Upper lobe of left lung (tissue), 6 donors: ENCODE data around the gene OGFR. TPM values are rescaled to one million over a fixed set of nuclear protein-coding genes. Genes with fewer than 3 reads are reported as not detected.

Experiments used
- ATAC-seq, 2 donors: fragments of 200-7000 bp; cut with Tn5 transposase; one replicate each; pipeline ENCODE4 v1.9.1; 2022; ENCODE audit warnings: mild to moderate bottlenecking in 2 of 2, moderate library complexity in 2 of 2; ENCODE audit not compliant: low FRiP score in 2 of 2
- DNase-seq, 2 donors: peaks; one replicate each; pipeline ENCODE4 v3.0.0-alpha.2; 2019 to 2020
- H3K27ac ChIP-seq, 4 donors: fragments of 200-600 bp; sonication (generic); one replicate each; pipeline ENCODE4 v1.5.1; 2016 to 2019
- H3K27me3 ChIP-seq, 4 donors: fragments of 200-600 bp; sonication (generic); one replicate each; pipeline ENCODE4 v1.5.1; 2017 to 2019
- H3K36me3 ChIP-seq, 4 donors: fragments of 200-600 bp; sonication (generic); one replicate each; pipeline ENCODE4 v1.5.1; 2016 to 2019
- H3K4me1 ChIP-seq, 4 donors: fragments of 200-600 bp; sonication (generic); one replicate each; pipeline ENCODE4 v1.5.1; 2018 to 2019
- H3K4me3 ChIP-seq, 4 donors: fragments of 200-600 bp; sonication (generic); one replicate each; pipeline ENCODE4 v1.5.1; 2017 to 2019; ENCODE audit warnings: mild to moderate bottlenecking in 2 of 4, moderate library complexity in 1 of 4
- H3K9me3 ChIP-seq, 4 donors: fragments of 200-600 bp; sonication (generic); one replicate each; pipeline ENCODE4 v1.5.1; 2018 to 2019
- EP300 ChIP-seq, 4 donors: sonication (generic); formaldehyde crosslinking; IDR thresholded peaks; one replicate each; pipeline ENCODE4 v1.5.1; 2017; ENCODE audit warnings: antibody characterized with exemption in 4 of 4, control low read depth in 2 of 4
- POLR2A ChIP-seq, 4 donors: fragments of 450-650 bp; IDR thresholded peaks; one replicate each; pipeline ENCODE4 v1.5.1; 2016 to 2017; ENCODE audit warnings: antibody characterized with exemption in 4 of 4, mild to moderate bottlenecking in 2 of 4
- POLR2AphosphoS5 ChIP-seq, 2 donors: sonication (generic); formaldehyde crosslinking; IDR thresholded peaks; one replicate each; pipeline ENCODE4 v1.5.1; 2017; ENCODE audit warnings: antibody characterized with exemption in 2 of 2
- WGBS, 2 donors: methylation state at CpG; one replicate each; pipeline ENCODE4 v1.1.5; 2017 to 2018; 5-methylcytosine and 5-hydroxymethylcytosine counted together
- total RNA-seq, 6 donors: library from RNA; depleted of rRNA in 4 of 6; stranded (reverse); fragments of >200 nt in 4 of 6; gene quantifications; one replicate each; pipeline versions ENCODE4 v1.1.0 to v1.2.1, GENCODE V29; 2016 to 2021
- TF ChIP-seq, protein P1 (sequence below), 6 experiments: fragments of 450-650 bp in 4 of 6; fragments of 200-600 bp in 2 of 6; sonication (generic) in 2 of 6; IDR thresholded peaks; one replicate each; pipeline ENCODE4 v1.5.1; 2016 to 2019; ENCODE audit warnings: antibody characterized with exemption in 6 of 6
- donor health status: DM: no; HTN: no; CAD: no; lungs with moderate emphysema.
- donor health status: DM: no; HTN: yes; CAD: no; lungs with severe emphysema.

Gene OGFR
- total RNA-seq, 6 donors from 2014 or later = 63.8 to 166 (median 74.9) TPM

DNA sequence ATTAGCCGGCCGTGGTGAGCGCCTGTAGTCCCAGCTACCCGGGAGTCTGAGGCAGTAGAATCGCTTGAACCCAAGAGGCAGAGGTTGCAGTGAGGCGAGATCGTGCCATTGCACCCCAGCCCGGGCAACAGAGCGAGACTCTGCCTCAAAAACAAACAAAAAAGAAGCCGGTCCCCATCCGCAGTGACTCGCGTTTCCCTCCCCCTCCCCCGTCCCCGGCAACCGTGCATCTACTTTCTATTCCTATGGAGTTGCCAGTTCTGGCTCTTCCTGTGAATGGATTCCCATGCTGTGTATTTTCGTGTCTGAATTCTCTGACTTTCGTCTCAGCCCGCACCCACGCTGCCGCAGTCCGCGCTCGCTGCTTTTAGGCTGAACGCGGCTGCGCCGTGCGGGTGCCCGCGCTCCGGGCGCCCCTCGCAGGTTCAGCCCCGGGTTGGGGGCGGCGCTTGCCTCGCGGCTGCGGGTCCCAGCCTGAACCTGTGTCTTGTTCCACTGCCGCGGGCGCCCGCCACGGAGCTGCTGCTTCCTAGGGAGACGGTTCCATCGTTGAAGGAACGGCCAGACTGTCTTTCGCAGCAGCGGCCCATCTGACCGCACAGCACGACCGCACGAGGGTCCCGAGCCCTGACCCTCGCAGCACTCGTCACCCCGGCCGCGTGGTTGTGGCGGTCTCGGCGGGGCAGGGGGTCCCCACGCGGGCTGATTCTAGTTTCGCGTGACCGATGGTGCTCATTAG lies 9.4 kb upstream of the OGFR start:
- DNase-seq = peak; percentile 59 to 93
- peaks cover 8 to 24% (median 17%) of the 10 kb centered on the region in 4 donors for H3K36me3 ChIP-seq
- no peaks in the 10 kb centered on the region for H3K27me3 ChIP-seq
- no peaks in the 10 kb centered on the region for H3K9me3 ChIP-seq
- H3K4me3 ChIP-seq = peak overlapping the region; percentile 67 to 82 (median 80)
- 1% methylated on average over 59 to 60 of the region's 68 CpGs for WGBS, 2 donors
- TF ChIP-seq EP300 (IDR thresholded peaks at IDR 0.05) (no peak), POLR2A (IDR thresholded peaks at IDR 0.05) (peak in 2 of 4 donors; percentile 16 to 34), POLR2AphosphoS5 (IDR thresholded peaks at IDR 0.05) (peak in 1 of 2 donors; percentile 9)
- TF ChIP-seq, protein P1, sequence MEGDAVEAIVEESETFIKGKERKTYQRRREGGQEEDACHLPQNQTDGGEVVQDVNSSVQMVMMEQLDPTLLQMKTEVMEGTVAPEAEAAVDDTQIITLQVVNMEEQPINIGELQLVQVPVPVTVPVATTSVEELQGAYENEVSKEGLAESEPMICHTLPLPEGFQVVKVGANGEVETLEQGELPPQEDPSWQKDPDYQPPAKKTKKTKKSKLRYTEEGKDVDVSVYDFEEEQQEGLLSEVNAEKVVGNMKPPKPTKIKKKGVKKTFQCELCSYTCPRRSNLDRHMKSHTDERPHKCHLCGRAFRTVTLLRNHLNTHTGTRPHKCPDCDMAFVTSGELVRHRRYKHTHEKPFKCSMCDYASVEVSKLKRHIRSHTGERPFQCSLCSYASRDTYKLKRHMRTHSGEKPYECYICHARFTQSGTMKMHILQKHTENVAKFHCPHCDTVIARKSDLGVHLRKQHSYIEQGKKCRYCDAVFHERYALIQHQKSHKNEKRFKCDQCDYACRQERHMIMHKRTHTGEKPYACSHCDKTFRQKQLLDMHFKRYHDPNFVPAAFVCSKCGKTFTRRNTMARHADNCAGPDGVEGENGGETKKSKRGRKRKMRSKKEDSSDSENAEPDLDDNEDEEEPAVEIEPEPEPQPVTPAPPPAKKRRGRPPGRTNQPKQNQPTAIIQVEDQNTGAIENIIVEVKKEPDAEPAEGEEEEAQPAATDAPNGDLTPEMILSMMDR (IDR thresholded peaks at IDR 0.05) = no peak
- H3K27ac ChIP-seq = peak overlapping the region; percentile 92 to 97 (median 94)
- ATAC-seq = peak in 1 of 2 donors; percentile 17
- H3K4me1 ChIP-seq = peaks cover 19 to 40% (median 31%) of the 10 kb centered on the region in 4 donors

DNA sequence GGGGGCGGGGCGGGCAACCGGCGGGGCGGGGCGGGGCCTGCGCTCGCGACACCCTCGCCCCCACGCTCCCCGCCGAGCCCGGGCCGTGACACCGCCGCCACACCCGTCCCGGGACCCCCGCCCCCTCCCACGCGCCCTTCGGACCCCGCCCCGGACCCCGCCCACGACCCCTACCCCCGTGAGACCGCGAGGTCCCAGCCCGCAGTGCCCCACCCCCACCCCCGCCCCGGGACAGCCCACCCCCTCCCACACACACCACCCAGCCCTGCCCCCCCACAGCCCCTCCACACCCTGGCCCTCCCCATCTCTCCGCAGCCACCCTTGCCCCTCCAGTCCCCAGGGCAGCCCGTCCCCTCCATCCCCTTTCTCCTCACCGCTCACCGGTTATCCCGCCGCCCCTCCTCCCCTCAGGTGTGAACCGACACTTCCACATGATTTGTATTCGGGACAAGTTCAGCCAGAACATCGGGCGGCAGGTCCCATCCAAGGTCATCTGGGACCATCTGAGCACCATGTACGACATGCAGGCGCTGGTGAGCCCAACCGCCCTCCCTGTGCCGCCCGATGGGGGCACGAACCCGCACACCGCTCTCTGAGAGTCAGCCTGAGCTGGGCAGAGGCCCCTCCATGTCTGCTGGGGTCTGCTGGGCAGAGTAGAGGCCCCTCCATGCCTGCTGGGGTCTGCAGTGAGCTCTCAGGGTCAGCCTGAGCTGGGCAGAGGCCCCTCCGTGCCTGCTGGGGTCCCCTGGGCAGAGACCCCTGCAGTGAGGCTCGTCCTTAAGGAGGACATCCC lies 7.7 kb upstream of the OGFR start:
- 43 to 45% methylated on average over 11 to 12 of the region's 53 CpGs for WGBS, 2 donors
- Histone ChIP-seq H3K4me1 (peaks cover 15 to 36% (median 27%) of the 10 kb centered on the region in 4 donors), H3K4me3 (peak overlapping the region; percentile 38 to 82 (median 80)), H3K27ac (peak overlapping the region; percentile 81 to 97 (median 94)), H3K9me3 (no peaks in the 10 kb centered on the region), H3K36me3 (peaks cover 8 to 35% (median 23%) of the 10 kb centered on the region in 4 donors), H3K27me3 (no peaks in the 10 kb centered on the region)
- TF ChIP-seq EP300 (IDR thresholded peaks at IDR 0.05) = no peak
- TF ChIP-seq POLR2A (IDR thresholded peaks at IDR 0.05) = no peak
- TF ChIP-seq, protein P1 (IDR thresholded peaks at IDR 0.05) = no peak
- no peak for TF ChIP-seq POLR2AphosphoS5 (IDR thresholded peaks at IDR 0.05)
- ATAC-seq (peak in 1 of 2 donors; percentile 23), DNase-seq (peak in 1 of 2 donors; percentile 73)

DNA sequence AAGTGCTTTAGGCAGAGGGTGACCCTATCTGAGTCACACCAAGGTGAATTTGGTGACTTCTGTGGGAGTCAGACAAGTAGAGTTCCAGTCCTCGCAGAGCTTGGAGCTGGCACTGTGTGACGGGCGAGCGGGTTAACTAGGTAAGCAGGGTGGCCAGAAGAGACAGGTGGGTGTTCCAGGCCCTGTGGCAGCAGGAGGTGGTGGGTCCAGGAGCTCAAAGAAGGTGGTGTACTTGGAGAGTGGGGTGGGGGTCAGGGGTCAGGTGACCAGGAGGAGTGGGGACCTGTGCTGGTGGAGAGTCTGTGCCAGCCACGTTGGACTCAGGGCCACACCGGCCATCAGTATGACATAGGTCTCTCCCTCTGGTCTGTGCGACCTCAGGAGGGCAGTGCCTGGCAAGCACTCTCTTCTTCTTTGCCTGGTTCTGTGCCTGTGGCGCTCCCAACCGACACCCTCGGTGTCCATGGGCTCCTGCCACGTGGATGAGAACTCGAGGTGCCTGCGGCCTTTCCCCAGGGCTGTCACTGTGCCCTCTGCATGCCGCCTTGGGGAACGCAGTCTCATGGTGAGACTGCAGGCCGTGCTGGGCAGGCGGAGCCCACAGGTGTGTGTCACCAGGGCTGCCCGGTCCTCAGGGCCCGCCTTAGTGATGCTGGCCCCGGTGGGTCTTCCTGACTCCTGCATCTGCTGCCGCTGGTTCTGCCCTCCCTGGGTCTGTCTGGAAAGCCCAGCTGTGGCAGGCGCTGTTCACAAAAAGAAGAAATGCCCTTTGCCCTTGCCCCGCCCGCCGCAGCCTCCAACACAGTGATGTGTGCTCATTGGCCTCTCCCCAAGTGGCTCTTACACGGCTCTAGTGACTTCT lies 6.7 kb upstream of the OGFR start:
- no peaks in the 10 kb centered on the region for H3K27me3 ChIP-seq
- H3K4me3 ChIP-seq = no peak overlapping the region
- TF ChIP-seq, protein P1 (IDR thresholded peaks at IDR 0.05) = no peak
- TF ChIP-seq POLR2A (IDR thresholded peaks at IDR 0.05) (no peak), POLR2AphosphoS5 (IDR thresholded peaks at IDR 0.05) (no peak), EP300 (IDR thresholded peaks at IDR 0.05) (no peak)
- no peaks in the 10 kb centered on the region for H3K9me3 ChIP-seq
- H3K27ac ChIP-seq = peak overlapping the region in 1 of 4 donors; percentile 95
- 87 to 89% methylated on average over 20 to 23 of the region's 26 CpGs for WGBS, 2 donors
- H3K4me1 ChIP-seq = peaks cover 15 to 40% (median 27%) of the 10 kb centered on the region in 4 donors
- DNase-seq (peak in 1 of 2 donors; percentile 73), ATAC-seq (no peak)
- peaks cover 8 to 35% (median 23%) of the 10 kb centered on the region in 4 donors for H3K36me3 ChIP-seq

DNA sequence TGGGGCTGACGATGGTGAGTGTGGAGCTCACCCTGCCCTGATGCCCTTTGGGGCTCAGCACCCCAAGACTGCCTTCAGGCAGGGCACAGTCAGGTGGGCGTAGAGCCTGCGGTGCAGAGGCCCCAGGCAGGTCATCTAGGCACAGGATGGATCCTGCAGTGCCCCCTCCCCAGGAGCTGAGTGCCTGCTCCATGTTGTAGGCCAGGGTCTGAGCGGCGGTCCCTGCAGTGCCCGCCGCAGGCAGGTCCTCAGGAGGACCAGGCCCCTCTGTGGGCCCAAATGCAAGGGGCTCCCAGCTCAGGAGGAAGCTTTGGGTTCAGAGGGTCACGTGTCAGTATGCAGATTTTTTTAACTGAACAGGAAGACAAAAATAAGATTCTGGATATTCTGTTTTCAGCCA lies 5.6 kb upstream of the OGFR start:
- no peaks in the 10 kb centered on the region for H3K9me3 ChIP-seq
- no peak overlapping the region for H3K27ac ChIP-seq
- peaks cover 8 to 35% (median 23%) of the 10 kb centered on the region in 4 donors for H3K36me3 ChIP-seq
- no peaks in the 10 kb centered on the region for H3K27me3 ChIP-seq
- no peak overlapping the region for H3K4me3 ChIP-seq
- WGBS, 2 donors = 81 to 87% methylated on average over 3 to 8 of the region's 8 CpGs
- H3K4me1 ChIP-seq = peaks cover 10 to 37% (median 19%) of the 10 kb centered on the region in 4 donors
- no peak for TF ChIP-seq POLR2AphosphoS5 (IDR thresholded peaks at IDR 0.05)
- TF ChIP-seq, protein P1 (IDR thresholded peaks at IDR 0.05) = no peak
- TF ChIP-seq EP300 (IDR thresholded peaks at IDR 0.05) = no peak
- TF ChIP-seq POLR2A (IDR thresholded peaks at IDR 0.05) = no peak
- DNase-seq (peak in 1 of 2 donors; percentile 43), ATAC-seq (no peak)
